NB4 (cell line): ENCODE measurements around the gene UGT1A6.
"Not testable (repeated sequence)": the region's sequence is repeated elsewhere in the genome, so short reads cannot be mapped to it uniquely, and the experiment has no call there.

Experiments
- DNase-seq: peaks from one replicate; pipeline ENCODE4 v3.0.0; 2010; ENCODE audit warnings: low read depth
- H3K4me3 ChIP-seq: one replicate; pipeline ENCODE4 v1.5.1; 2011; ENCODE audit warnings: mild to moderate bottlenecking, low read depth, low read length, moderate library complexity
- MAX ChIP-seq: IDR thresholded peaks from 2 replicates; pipeline ENCODE4 v1.6.1; 2011; ENCODE audit warnings: low read depth, low read length
- MYC ChIP-seq: IDR thresholded peaks from 2 replicates; pipeline ENCODE4 v1.6.1; 2011; ENCODE audit warnings: low read depth, low read length
- POLR2A ChIP-seq: IDR thresholded peaks from 2 replicates; pipeline ENCODE4 v1.6.1; 2011; ENCODE audit warnings: mild to moderate bottlenecking; ENCODE audit not compliant: insufficient read length; ENCODE audit errors: extremely low read depth
- TF ChIP-seq, protein P1 (sequence below): IDR thresholded peaks from one replicate; pipeline ENCODE4 v1.5.1; 2012; ENCODE audit warnings: low read depth, low read length

The UGT1A6 gene

DNA sequence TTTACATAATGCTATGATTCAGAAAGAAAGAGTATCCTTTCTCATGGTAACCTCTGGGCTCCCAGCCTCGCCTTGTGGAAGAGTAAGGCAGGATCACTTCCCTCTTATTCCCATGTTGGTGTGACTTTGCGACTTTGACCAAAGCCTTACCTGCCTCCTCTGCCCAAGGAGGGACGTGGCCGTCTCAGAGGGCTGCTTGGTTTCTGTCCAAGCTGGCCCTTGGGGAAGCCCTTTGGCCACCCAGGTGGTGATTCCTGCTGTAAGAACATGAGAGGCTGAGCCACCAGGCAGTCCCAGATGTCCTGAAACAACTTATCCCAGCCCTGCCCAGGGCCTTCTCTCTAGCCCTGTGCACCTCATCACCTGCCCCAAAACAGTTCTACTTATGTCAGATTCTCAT, 6.0 kb downstream of the UGT1A6 start:
- TF ChIP-seq, protein P1, sequence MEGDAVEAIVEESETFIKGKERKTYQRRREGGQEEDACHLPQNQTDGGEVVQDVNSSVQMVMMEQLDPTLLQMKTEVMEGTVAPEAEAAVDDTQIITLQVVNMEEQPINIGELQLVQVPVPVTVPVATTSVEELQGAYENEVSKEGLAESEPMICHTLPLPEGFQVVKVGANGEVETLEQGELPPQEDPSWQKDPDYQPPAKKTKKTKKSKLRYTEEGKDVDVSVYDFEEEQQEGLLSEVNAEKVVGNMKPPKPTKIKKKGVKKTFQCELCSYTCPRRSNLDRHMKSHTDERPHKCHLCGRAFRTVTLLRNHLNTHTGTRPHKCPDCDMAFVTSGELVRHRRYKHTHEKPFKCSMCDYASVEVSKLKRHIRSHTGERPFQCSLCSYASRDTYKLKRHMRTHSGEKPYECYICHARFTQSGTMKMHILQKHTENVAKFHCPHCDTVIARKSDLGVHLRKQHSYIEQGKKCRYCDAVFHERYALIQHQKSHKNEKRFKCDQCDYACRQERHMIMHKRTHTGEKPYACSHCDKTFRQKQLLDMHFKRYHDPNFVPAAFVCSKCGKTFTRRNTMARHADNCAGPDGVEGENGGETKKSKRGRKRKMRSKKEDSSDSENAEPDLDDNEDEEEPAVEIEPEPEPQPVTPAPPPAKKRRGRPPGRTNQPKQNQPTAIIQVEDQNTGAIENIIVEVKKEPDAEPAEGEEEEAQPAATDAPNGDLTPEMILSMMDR, result no peak
- no peak for TF ChIP-seq MYC
- no peak for TF ChIP-seq POLR2A
- no peak for TF ChIP-seq MAX
- no peak for DNase-seq
- H3K4me3 ChIP-seq, result no peak overlapping the region

DNA sequence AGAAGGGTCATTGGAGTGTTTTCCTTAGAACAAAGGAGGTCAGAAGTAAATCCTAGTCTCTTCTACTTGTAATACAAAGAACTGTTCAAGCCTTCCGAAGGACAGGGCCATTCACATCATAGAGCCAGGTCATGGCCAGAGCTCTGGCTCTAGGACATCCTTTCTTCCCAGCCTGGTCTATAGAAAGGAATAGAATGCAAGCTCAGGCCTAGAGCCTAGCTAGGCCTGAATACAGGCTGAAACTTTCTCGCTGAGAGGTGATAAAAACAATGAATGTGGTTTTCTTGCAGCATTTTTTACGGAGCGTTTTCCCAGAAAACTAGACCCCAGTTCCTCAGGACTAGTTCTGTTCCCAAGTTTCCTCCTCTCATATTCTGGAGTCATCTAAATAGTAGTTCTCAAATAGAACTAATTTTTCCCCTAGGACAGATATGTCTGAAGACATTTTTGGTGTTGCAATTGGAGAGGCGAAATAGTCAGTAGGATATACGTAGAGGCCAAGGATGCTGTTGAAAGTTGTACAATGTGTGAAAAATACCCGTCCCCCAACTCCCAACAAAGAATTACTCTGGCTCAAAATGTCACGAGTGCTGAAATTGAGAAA, 6.8 kb downstream of the UGT1A6 start:
- DNase-seq, result no peak
- no peak overlapping the region for H3K4me3 ChIP-seq
- TF ChIP-seq MAX, result no peak
- no peak for TF ChIP-seq MYC
- TF ChIP-seq, protein P1, result no peak
- TF ChIP-seq POLR2A, result no peak

GRCh38 chr2:233700028-233700635, 7.4 kb downstream of the UGT1A6 start:
- no peak for DNase-seq
- H3K4me3 ChIP-seq, result no peak overlapping the region
- TF ChIP-seq, protein P1, result no peak
- TF ChIP-seq MYC (no peak), POLR2A (no peak), MAX (no peak)

DNA sequence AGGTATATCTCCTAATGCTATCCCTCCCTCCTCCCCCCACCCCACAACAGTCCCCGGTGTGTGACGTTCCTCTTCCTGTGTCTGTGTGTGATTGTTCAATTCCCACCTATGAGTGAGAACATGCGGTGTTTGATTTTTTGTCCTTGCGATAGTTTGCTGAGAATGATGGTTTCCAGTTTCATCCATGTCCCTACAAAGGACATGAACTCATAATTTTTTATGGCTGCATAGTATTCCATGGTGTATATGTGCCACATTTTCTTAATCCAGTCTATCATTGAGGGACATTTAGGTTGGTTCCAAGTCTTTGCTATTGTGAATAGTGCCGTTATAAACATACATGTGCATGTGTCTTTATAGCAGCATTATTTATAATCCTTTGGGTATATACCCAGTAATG, 8.2 kb downstream of the UGT1A6 start:
- not testable (repeated sequence) for DNase-seq, H3K4me3 ChIP-seq

DNA sequence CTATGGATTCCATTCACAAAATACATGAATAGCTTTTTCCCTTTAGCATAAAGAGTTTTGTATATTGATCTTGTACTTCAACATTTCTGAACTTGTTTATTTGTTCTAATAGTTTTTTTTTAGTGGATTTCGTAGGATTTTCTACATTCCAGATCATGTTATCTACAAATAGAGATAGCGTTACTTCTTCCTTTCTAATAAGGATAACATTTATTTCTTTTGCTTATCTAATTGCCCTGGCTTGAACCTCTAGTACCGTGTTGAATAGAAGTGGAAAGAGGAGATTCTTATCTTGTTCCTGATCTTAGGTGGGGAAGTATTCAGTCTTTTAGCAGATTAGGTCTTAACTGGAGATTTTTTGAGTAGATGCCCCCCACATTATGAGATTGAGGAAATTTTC, 9.5 kb downstream of the UGT1A6 start:
- TF ChIP-seq POLR2A (no peak), MAX (no peak), MYC (no peak)
- H3K4me3 ChIP-seq, result no peak overlapping the region
- DNase-seq, result no peak

DNA sequence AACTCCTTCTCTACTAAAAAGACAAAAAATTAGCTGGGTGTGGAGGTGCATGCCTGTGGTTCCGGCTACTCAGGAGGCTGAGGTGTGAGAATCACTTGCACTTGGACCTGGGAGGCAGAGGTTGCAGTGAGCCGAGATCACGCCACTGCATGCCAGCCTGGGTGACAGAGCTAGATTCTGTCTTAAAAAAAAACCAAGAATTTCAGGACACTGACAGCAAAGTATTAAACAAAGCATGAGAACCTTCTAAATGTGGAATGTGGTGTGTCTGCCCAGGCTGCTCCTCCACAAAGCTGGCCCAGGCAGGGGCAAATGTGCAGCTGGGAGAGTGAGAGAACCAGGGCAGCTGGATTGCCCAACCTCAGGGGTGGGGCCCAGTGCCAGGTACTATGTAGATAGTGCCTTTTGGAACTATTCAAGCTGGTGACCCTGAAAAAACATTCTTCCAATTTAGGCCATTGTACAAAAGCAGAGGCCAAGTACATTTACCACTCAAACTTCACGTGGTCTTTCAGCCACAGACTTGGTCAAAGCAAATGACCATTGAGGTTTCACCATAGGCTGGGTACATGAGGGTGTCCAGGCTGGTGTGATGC, 13.3 kb downstream of the UGT1A6 start:
- no peak for DNase-seq
- no peak for TF ChIP-seq MYC
- no peak for TF ChIP-seq POLR2A
- TF ChIP-seq, protein P1, result no peak
- no peak for TF ChIP-seq MAX
- no peak overlapping the region for H3K4me3 ChIP-seq
